Measurements from ENCODE around the gene RAP2B. TPM values are rescaled to one million over a fixed set of nuclear protein-coding genes. Genes with fewer than 3 reads are reported as not detected.

The RAP2B gene
- total RNA-seq, 4 donors from 2014 or later = 17.6 to 28.2 (median 22.6) TPM

DNA sequence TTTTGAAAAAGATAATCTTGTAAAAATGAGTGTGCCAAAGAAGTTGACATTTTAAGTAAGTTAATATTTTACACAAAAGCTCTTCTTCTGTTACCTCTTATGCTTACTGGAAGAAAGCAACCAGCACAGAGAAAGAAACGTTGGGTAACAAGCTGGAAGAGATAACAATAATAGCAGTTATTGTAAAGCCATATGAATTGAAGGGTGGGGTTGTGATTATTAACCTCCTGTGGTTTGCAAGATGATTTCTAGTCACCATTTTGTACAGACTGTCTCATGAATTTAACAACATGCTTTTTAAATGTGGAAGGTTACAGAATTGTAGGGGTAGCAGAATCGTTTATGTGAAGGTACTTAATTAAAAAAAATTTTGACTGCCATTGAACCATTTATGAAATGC, 9.2 kb downstream of the RAP2B start:
- TF ChIP-seq, protein P1, sequence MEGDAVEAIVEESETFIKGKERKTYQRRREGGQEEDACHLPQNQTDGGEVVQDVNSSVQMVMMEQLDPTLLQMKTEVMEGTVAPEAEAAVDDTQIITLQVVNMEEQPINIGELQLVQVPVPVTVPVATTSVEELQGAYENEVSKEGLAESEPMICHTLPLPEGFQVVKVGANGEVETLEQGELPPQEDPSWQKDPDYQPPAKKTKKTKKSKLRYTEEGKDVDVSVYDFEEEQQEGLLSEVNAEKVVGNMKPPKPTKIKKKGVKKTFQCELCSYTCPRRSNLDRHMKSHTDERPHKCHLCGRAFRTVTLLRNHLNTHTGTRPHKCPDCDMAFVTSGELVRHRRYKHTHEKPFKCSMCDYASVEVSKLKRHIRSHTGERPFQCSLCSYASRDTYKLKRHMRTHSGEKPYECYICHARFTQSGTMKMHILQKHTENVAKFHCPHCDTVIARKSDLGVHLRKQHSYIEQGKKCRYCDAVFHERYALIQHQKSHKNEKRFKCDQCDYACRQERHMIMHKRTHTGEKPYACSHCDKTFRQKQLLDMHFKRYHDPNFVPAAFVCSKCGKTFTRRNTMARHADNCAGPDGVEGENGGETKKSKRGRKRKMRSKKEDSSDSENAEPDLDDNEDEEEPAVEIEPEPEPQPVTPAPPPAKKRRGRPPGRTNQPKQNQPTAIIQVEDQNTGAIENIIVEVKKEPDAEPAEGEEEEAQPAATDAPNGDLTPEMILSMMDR (IDR thresholded peaks at IDR 0.05; ENCODE audit: low read depth) = no peak

DNA sequence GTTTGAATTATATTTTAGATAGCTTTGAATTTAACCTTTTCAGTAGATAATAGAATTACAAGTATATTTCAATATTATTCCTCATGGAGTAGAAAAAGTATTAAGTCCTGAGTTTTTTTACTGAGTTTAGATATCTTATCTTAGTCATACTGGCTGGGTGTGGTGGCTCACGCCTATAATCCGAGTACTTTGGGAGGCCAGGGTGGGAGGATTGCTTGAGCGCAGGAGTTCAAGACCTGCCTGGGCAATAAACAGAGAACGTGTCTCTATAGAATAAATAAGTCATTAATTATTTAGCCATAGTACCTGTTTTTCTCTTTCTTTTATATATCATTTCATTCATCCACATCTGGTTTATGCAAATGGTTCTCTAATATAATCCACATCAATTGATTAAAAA, 9.9 kb downstream of the RAP2B start:
- TF ChIP-seq, protein P1 (IDR thresholded peaks at IDR 0.05; ENCODE audit: low read depth) = no peak

DNA sequence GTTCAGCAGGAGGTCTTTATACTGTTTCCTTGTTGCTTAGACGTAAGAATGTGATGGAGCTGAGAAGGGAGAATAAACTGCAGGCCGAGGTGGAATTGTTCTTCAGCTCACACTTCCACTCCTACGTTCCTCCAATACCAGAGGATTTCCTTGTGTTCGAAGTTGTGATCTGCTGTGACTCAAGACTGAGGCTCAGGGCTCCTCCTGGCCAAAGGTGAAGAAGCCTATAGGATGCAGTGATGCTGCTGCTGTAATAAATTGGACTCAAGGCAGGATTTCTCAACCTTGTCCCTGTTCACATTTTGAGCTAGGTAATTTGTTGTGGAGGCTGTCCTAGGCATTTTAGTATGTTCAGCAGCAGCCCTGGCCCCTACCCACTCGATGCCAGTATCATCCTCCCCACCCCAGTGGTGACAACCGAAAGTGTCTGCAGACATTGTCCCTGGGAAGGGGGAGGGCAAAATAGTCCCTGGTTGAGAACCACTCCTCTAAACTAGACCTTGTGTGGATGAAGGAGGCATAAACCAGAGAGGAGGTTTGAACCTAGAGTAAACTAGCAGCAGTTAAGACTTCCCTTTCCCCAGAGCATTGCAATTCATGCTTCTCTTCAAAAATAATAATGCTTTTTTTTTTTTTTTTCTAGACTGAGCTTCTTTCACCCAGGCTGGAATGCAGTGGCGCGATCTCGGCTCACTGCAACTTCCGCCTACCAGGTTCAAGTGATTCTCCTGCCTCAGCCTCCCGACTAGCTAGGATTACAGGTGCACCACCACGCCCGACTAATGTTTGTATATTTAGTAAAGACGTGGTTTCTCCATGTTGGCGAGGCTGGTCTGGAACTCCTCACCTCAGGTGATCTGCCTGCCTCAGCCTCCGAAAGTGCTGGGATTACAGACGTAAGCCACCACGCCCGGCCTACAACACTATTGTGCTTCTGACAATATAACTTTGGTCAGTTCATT, 11.1 kb downstream of the RAP2B start:
- TF ChIP-seq, protein P1 (IDR thresholded peaks at IDR 0.05; ENCODE audit: low read depth) = no peak

DNA sequence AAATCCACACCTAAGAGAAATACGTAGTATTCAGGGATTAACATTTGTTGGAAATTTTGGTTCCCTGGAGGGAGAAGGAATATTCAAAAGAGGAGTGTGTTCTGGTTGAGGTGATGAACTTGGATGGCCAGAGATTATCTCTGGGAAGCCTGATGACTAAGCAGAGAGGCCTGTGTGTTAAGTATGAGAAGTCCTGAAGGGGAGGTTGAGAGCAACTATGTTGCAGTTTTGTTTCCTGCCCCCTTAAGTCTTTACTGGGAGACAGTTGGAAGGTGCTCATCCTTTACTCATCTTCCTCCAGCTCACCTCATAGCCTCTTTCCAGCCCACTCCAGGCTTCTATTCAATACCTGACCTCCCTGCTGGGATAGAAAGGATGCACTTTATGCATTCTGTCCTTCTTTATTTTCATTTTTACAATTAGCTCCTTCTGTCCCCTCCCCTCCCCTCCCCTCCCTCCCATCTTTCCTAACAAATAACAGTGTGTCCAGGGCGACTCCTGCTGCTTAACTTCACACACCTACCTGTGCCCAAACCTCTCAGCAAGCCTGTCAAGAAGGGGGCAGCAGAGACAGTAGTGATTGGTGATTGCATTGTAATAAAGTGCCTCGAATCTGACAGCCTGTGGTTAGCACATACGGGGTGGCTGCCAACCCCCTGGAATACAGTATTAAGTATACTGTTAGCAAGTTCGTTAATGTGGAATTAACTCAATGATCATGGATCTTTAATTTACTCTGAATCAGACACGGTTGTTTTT, 11.9 kb downstream of the RAP2B start:
- TF ChIP-seq, protein P1 (IDR thresholded peaks at IDR 0.05; ENCODE audit: low read depth) = no peak

DNA sequence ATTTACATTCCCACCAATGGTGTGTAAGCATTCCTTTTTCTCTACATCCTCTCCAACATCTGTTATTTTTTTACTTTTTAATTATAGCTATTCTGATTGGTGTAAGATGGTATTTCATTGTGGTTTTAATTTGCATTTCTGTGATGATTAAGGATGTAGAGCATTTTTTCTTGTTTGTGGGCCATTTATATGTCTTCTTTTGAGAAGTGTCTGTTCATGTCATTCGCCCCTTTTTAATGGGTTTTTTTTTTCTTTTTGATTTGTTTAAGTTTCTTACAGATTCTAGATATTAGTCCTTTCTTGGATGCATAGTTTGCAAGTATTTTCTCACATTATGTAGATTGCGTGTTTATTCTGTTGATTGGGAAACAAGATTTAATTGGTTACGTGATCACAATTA, 14.2 kb downstream of the RAP2B start:
- TF ChIP-seq, protein P1 (IDR thresholded peaks at IDR 0.05; ENCODE audit: low read depth) = no peak

DNA sequence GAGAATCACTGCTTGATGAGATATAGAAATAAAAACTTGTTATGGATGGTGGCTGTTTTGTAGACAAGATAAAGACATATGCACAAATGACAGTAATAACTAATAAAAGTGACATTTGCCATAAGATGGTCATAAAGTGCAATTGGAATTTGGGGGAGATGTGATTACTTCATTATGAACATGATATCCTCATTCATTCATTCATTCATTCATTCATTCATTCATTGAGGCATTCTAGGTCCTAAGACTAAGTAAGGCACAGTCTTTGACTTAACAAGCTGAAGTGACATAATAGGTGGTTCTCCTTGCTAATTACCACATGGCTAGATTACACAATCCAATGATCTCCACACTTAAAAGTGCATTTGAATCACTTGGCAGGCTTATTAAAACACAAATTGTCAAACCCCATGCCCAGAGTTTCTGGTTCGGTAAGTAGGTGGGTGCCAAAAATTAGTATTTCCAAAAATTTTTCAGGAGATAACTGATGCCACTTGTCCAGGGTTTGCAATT, 18.9 kb downstream of the RAP2B start:
- TF ChIP-seq, protein P1 (IDR thresholded peaks at IDR 0.05; ENCODE audit: low read depth) = no peak
